ENCODE results near the gene NLK.

DNA sequence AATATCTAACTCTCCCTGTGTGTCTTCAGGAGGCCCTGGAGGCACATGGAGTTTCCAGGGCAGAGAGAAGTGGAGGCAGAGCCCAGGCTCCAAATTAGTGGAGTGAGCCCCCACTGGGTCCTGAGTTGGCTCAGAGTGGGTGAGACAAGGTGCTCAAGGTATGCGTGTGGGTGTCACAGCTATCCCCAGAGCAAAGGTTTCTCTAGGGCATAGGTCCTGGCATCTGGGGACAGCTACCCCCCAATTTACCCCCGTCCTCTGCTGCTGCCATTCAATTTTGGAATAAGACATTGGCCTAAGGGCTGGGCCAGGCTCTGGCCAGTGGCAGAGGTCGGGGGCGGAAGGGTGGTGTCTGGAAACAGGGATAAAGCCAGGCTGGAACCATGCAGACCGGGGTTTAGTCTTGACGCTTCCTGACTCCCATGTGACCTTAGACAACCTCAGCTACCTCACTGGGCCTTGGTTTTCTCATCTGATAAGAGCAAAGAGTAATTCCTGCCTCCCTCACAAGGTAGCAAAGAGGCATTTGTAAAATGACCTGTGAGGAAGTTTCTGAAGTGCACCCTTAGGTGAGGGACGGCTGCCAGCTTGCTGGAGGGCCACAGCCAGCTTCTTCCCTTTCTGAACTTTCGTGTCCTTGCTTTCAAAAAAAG is 198.3 kb downstream of the NLK start:
- TF ChIP-seq, protein P1, sequence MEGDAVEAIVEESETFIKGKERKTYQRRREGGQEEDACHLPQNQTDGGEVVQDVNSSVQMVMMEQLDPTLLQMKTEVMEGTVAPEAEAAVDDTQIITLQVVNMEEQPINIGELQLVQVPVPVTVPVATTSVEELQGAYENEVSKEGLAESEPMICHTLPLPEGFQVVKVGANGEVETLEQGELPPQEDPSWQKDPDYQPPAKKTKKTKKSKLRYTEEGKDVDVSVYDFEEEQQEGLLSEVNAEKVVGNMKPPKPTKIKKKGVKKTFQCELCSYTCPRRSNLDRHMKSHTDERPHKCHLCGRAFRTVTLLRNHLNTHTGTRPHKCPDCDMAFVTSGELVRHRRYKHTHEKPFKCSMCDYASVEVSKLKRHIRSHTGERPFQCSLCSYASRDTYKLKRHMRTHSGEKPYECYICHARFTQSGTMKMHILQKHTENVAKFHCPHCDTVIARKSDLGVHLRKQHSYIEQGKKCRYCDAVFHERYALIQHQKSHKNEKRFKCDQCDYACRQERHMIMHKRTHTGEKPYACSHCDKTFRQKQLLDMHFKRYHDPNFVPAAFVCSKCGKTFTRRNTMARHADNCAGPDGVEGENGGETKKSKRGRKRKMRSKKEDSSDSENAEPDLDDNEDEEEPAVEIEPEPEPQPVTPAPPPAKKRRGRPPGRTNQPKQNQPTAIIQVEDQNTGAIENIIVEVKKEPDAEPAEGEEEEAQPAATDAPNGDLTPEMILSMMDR (IDR thresholded peaks at IDR 0.05; ENCODE audit: insufficient read depth, low read depth, low read length), result no peak
- TF ChIP-seq EZH2 (IDR thresholded peaks at IDR 0.05; ENCODE audit: insufficient read depth, low read length), result no peak

Data from astrocyte (in vitro differentiated cells and primary cell).